Fibroblast of lung (primary cell): ENCODE measurements around the gene TLE6.

Experiments used
- EZH2 ChIP-seq: IDR thresholded peaks from 2 replicates; pipeline ENCODE4 v1.5.1; 2012; ENCODE audit warnings: low read length, control low read depth, mild to moderate bottlenecking; ENCODE audit errors: missing control alignments
- TF ChIP-seq, protein P1 (sequence below), 2 donors: IDR thresholded peaks in 1 of 2; conservative IDR thresholded peaks in 1 of 2; 1 replicate in 1 of 2; 2 replicates in 1 of 2; pipeline ENCODE4 v1.5.1; 2011 to 2012; ENCODE audit warnings: low read length in 2 of 2, control low read depth in 1 of 2, inconsistent platforms in 1 of 2, low read depth in 1 of 2, mild to moderate bottlenecking in 1 of 2

DNA sequence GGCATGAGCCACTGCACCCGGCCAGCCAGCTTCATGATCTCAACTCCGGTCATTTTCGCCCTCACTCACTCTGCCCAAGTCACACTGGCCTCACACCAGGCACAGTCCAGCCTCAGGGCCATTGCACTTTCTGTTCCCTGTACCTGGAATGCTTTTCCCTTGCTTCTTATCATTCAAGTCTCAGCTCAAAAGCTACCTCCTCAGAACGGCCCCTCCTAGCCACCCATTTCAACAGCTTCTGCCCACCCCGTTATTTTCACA, 54.2 kb downstream of the TLE6 start:
- TF ChIP-seq, protein P1, sequence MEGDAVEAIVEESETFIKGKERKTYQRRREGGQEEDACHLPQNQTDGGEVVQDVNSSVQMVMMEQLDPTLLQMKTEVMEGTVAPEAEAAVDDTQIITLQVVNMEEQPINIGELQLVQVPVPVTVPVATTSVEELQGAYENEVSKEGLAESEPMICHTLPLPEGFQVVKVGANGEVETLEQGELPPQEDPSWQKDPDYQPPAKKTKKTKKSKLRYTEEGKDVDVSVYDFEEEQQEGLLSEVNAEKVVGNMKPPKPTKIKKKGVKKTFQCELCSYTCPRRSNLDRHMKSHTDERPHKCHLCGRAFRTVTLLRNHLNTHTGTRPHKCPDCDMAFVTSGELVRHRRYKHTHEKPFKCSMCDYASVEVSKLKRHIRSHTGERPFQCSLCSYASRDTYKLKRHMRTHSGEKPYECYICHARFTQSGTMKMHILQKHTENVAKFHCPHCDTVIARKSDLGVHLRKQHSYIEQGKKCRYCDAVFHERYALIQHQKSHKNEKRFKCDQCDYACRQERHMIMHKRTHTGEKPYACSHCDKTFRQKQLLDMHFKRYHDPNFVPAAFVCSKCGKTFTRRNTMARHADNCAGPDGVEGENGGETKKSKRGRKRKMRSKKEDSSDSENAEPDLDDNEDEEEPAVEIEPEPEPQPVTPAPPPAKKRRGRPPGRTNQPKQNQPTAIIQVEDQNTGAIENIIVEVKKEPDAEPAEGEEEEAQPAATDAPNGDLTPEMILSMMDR (conservative IDR thresholded peaks at IDR 0.05 in 1 of 2, IDR thresholded peaks at IDR 0.05 in 1 of 2; ENCODE audit: low read depth in 1 of 2, low read length in 2 of 2): no peak
- no peak for TF ChIP-seq EZH2
